ENCODE data around the gene ESD.
"Not testable (repeated sequence)": the region's sequence is repeated elsewhere in the genome, so short reads cannot be mapped to it uniquely, and the experiment has no call there.

The ESD gene

GRCh38 chr13:46761174-46761573 lies 35.8 kb downstream of the ESD start:
- Histone ChIP-seq H3K9ac (ENCODE audit: low read length in 2 of 2) (no peak overlapping the region), H3K4me3 (ENCODE audit: low read length in 2 of 2) (no peak overlapping the region), H3K36me3 (ENCODE audit: control insufficient read depth in 2 of 2, insufficient read depth in 2 of 2, low read length in 2 of 2) (no peaks in the 10 kb centered on the region), H3K4me1 (ENCODE audit: control insufficient read depth, insufficient read depth, low read length) (no peaks in the 10 kb centered on the region), H3K27ac (ENCODE audit: low read length) (no peak overlapping the region), H3K9me3 (ENCODE audit: control insufficient read depth in 2 of 2, low read length in 2 of 2) (no peaks in the 10 kb centered on the region), H3K27me3 (ENCODE audit: control insufficient read depth in 1 of 2, insufficient read depth in 2 of 2, low read length in 2 of 2) (no peaks in the 10 kb centered on the region)

GRCh38 chr13:46759846-46760245 lies 37.1 kb downstream of the ESD start:
- no peaks in the 10 kb centered on the region for H3K4me1 ChIP-seq (ENCODE audit: control insufficient read depth, insufficient read depth, low read length)
- no peaks in the 10 kb centered on the region for H3K36me3 ChIP-seq (ENCODE audit: control insufficient read depth in 2 of 2, insufficient read depth in 2 of 2, low read length in 2 of 2)
- H3K9ac ChIP-seq (ENCODE audit: low read length in 2 of 2): no peak overlapping the region
- H3K9me3 ChIP-seq (ENCODE audit: control insufficient read depth in 2 of 2, low read length in 2 of 2): no peaks in the 10 kb centered on the region
- no peak overlapping the region for H3K4me3 ChIP-seq (ENCODE audit: low read length in 2 of 2)
- H3K27ac ChIP-seq (ENCODE audit: low read length): no peak overlapping the region
- no peaks in the 10 kb centered on the region for H3K27me3 ChIP-seq (ENCODE audit: control insufficient read depth in 1 of 2, insufficient read depth in 2 of 2, low read length in 2 of 2)

- Histone ChIP-seq H3K4me1 (ENCODE audit: control insufficient read depth, insufficient read depth, low read length) (no peaks in the 10 kb centered on the region), H3K27me3 (ENCODE audit: control insufficient read depth in 1 of 2, insufficient read depth in 2 of 2, low read length in 2 of 2) (no peaks in the 10 kb centered on the region), H3K9me3 (ENCODE audit: control insufficient read depth in 2 of 2, low read length in 2 of 2) (no peaks in the 10 kb centered on the region), H3K4me3 (ENCODE audit: low read length in 2 of 2) (no peak overlapping the region), H3K27ac (ENCODE audit: low read length) (no peak overlapping the region), H3K9ac (ENCODE audit: low read length in 2 of 2) (no peak overlapping the region), H3K36me3 (ENCODE audit: control insufficient read depth in 2 of 2, insufficient read depth in 2 of 2, low read length in 2 of 2) (peaks cover 0 to 5% of the 10 kb centered on the region in 2 donors)
Measured at GRCh38 chr13:46757640-46758039, 39.3 kb downstream of the ESD start.

GRCh38 chr13:46756977-46757376 lies 40.0 kb downstream of the ESD start:
- Histone ChIP-seq H3K9me3 (ENCODE audit: control insufficient read depth in 2 of 2, low read length in 2 of 2) (no peaks in the 10 kb centered on the region), H3K27me3 (ENCODE audit: control insufficient read depth in 1 of 2, insufficient read depth in 2 of 2, low read length in 2 of 2) (no peaks in the 10 kb centered on the region), H3K4me3 (ENCODE audit: low read length in 2 of 2) (no peak overlapping the region), H3K9ac (ENCODE audit: low read length in 2 of 2) (no peak overlapping the region), H3K27ac (ENCODE audit: low read length) (no peak overlapping the region), H3K4me1 (ENCODE audit: control insufficient read depth, insufficient read depth, low read length) (no peaks in the 10 kb centered on the region), H3K36me3 (ENCODE audit: control insufficient read depth in 2 of 2, insufficient read depth in 2 of 2, low read length in 2 of 2) (peaks cover 0 to 5% of the 10 kb centered on the region in 2 donors)

GRCh38 chr13:46755508-46755907 lies 41.5 kb downstream of the ESD start:
- H3K36me3 ChIP-seq (ENCODE audit: control insufficient read depth in 2 of 2, insufficient read depth in 2 of 2, low read length in 2 of 2); H3K9me3 ChIP-seq (ENCODE audit: control insufficient read depth in 2 of 2, low read length in 2 of 2); H3K27ac ChIP-seq (ENCODE audit: low read length); H3K4me3 ChIP-seq (ENCODE audit: low read length in 2 of 2); H3K9ac ChIP-seq (ENCODE audit: low read length in 2 of 2); H3K4me1 ChIP-seq (ENCODE audit: control insufficient read depth, insufficient read depth, low read length); H3K27me3 ChIP-seq (ENCODE audit: control insufficient read depth in 1 of 2, insufficient read depth in 2 of 2, low read length in 2 of 2): not testable (repeated sequence)

- H3K4me3 ChIP-seq (ENCODE audit: low read length in 2 of 2): no peak overlapping the region
- H3K4me1 ChIP-seq (ENCODE audit: control insufficient read depth, insufficient read depth, low read length): no peaks in the 10 kb centered on the region
- peaks cover 5 to 9% of the 10 kb centered on the region in 2 donors for H3K36me3 ChIP-seq (ENCODE audit: control insufficient read depth in 2 of 2, insufficient read depth in 2 of 2, low read length in 2 of 2)
- no peaks in the 10 kb centered on the region for H3K27me3 ChIP-seq (ENCODE audit: control insufficient read depth in 1 of 2, insufficient read depth in 2 of 2, low read length in 2 of 2)
- H3K27ac ChIP-seq (ENCODE audit: low read length): no peak overlapping the region
- no peaks in the 10 kb centered on the region for H3K9me3 ChIP-seq (ENCODE audit: control insufficient read depth in 2 of 2, low read length in 2 of 2)
- H3K9ac ChIP-seq (ENCODE audit: low read length in 2 of 2): no peak overlapping the region
Measured at GRCh38 chr13:46754812-46755211, 42.1 kb downstream of the ESD start.

- no peak overlapping the region for H3K27ac ChIP-seq (ENCODE audit: low read length)
- H3K27me3 ChIP-seq (ENCODE audit: control insufficient read depth in 1 of 2, insufficient read depth in 2 of 2, low read length in 2 of 2): no peaks in the 10 kb centered on the region
- peaks cover 7 to 11% of the 10 kb centered on the region in 2 donors for H3K36me3 ChIP-seq (ENCODE audit: control insufficient read depth in 2 of 2, insufficient read depth in 2 of 2, low read length in 2 of 2)
- H3K4me1 ChIP-seq (ENCODE audit: control insufficient read depth, insufficient read depth, low read length): no peaks in the 10 kb centered on the region
- no peak overlapping the region for H3K4me3 ChIP-seq (ENCODE audit: low read length in 2 of 2)
- no peak overlapping the region for H3K9ac ChIP-seq (ENCODE audit: low read length in 2 of 2)
- H3K9me3 ChIP-seq (ENCODE audit: control insufficient read depth in 2 of 2, low read length in 2 of 2): no peaks in the 10 kb centered on the region
Measured at GRCh38 chr13:46753917-46754316, 43.0 kb downstream of the ESD start.

- peaks cover 14 to 18% of the 10 kb centered on the region in 2 donors for H3K36me3 ChIP-seq (ENCODE audit: control insufficient read depth in 2 of 2, insufficient read depth in 2 of 2, low read length in 2 of 2)
- no peak overlapping the region for H3K4me3 ChIP-seq (ENCODE audit: low read length in 2 of 2)
- H3K27me3 ChIP-seq (ENCODE audit: control insufficient read depth in 1 of 2, insufficient read depth in 2 of 2, low read length in 2 of 2): no peaks in the 10 kb centered on the region
- no peaks in the 10 kb centered on the region for H3K9me3 ChIP-seq (ENCODE audit: control insufficient read depth in 2 of 2, low read length in 2 of 2)
- no peaks in the 10 kb centered on the region for H3K4me1 ChIP-seq (ENCODE audit: control insufficient read depth, insufficient read depth, low read length)
- no peak overlapping the region for H3K27ac ChIP-seq (ENCODE audit: low read length)
- H3K9ac ChIP-seq (ENCODE audit: low read length in 2 of 2): no peak overlapping the region
Measured at GRCh38 chr13:46753137-46753536, 43.8 kb downstream of the ESD start.

- Histone ChIP-seq H3K36me3 (ENCODE audit: control insufficient read depth in 2 of 2, insufficient read depth in 2 of 2, low read length in 2 of 2) (peaks cover 18% of the 10 kb centered on the region in 2 donors), H3K27ac (ENCODE audit: low read length) (no peak overlapping the region), H3K9me3 (ENCODE audit: control insufficient read depth in 2 of 2, low read length in 2 of 2) (no peaks in the 10 kb centered on the region), H3K4me1 (ENCODE audit: control insufficient read depth, insufficient read depth, low read length) (no peaks in the 10 kb centered on the region), H3K9ac (ENCODE audit: low read length in 2 of 2) (no peak overlapping the region), H3K4me3 (ENCODE audit: low read length in 2 of 2) (no peak overlapping the region), H3K27me3 (ENCODE audit: control insufficient read depth in 1 of 2, insufficient read depth in 2 of 2, low read length in 2 of 2) (no peaks in the 10 kb centered on the region)
Measured at GRCh38 chr13:46751811-46752635, 44.9 kb downstream of the ESD start.

GRCh38 chr13:46749951-46750350 lies 47.0 kb downstream of the ESD start:
- Histone ChIP-seq H3K27me3 (ENCODE audit: control insufficient read depth in 1 of 2, insufficient read depth in 2 of 2, low read length in 2 of 2) (no peaks in the 10 kb centered on the region), H3K9me3 (ENCODE audit: control insufficient read depth in 2 of 2, low read length in 2 of 2) (no peaks in the 10 kb centered on the region), H3K4me3 (ENCODE audit: low read length in 2 of 2) (no peak overlapping the region), H3K9ac (ENCODE audit: low read length in 2 of 2) (no peak overlapping the region), H3K27ac (ENCODE audit: low read length) (no peak overlapping the region), H3K36me3 (ENCODE audit: control insufficient read depth in 2 of 2, insufficient read depth in 2 of 2, low read length in 2 of 2) (peaks cover 24 to 26% of the 10 kb centered on the region in 2 donors), H3K4me1 (ENCODE audit: control insufficient read depth, insufficient read depth, low read length) (no peaks in the 10 kb centered on the region)

- H3K9ac ChIP-seq (ENCODE audit: low read length in 2 of 2): no peak overlapping the region
- H3K4me3 ChIP-seq (ENCODE audit: low read length in 2 of 2): no peak overlapping the region
- no peaks in the 10 kb centered on the region for H3K4me1 ChIP-seq (ENCODE audit: control insufficient read depth, insufficient read depth, low read length)
- H3K36me3 ChIP-seq (ENCODE audit: control insufficient read depth in 2 of 2, insufficient read depth in 2 of 2, low read length in 2 of 2): peaks cover 24 to 26% of the 10 kb centered on the region in 2 donors
- H3K9me3 ChIP-seq (ENCODE audit: control insufficient read depth in 2 of 2, low read length in 2 of 2): no peaks in the 10 kb centered on the region
- H3K27ac ChIP-seq (ENCODE audit: low read length): no peak overlapping the region
- no peaks in the 10 kb centered on the region for H3K27me3 ChIP-seq (ENCODE audit: control insufficient read depth in 1 of 2, insufficient read depth in 2 of 2, low read length in 2 of 2)
Measured at GRCh38 chr13:46748300-46748699, 48.7 kb downstream of the ESD start.

Data from stomach smooth muscle (tissue), 2 donors.